SK-N-SH (cell line): ENCODE data around the gene SCG2.

Experiments used
- ELF1 ChIP-seq: IDR thresholded peaks from 2 replicates; pipeline ENCODE4 v1.4.0; 2012
- EP300 ChIP-seq, 2 experiments: IDR thresholded peaks; 2 replicates each; pipeline versions ENCODE4 v1.4.0 to v1.6.1; 2012; ENCODE audit warnings: borderline replicate concordance in 1 of 2, low read depth in 1 of 2, low read length in 1 of 2
- EZH2phosphoT487 ChIP-seq: fragments of 200-600 bp; sonication (generic); IDR thresholded peaks from 2 replicates; pipeline ENCODE4 v1.6.1; 2017; ENCODE audit warnings: low read depth, mixed run types, mild to moderate bottlenecking, antibody characterized with exemption, moderate library complexity, borderline replicate concordance
- FOXJ3 ChIP-seq: sonication (generic); formaldehyde crosslinking; IDR thresholded peaks from 2 replicates; pipeline ENCODE4 v1.5.1; 2020; ENCODE audit warnings: mild to moderate bottlenecking, missing genetic modification reagents
- FOXM1 ChIP-seq: IDR thresholded peaks from 2 replicates; pipeline ENCODE4 v1.4.0; 2012; ENCODE audit warnings: low read depth, mild to moderate bottlenecking
- MXI1 ChIP-seq: IDR thresholded peaks from 2 replicates; pipeline ENCODE4 v1.6.1; 2012; ENCODE audit warnings: mild to moderate bottlenecking, low read depth, low read length, improper control_type of control experiment
- POLR2AphosphoS5 ChIP-seq: IDR thresholded peaks from 2 replicates; pipeline ENCODE4 v1.6.1; 2012; ENCODE audit warnings: low read depth, low read length
- RAD21 ChIP-seq: IDR thresholded peaks from 2 replicates; pipeline ENCODE4 v1.6.1; 2012; ENCODE audit warnings: mild to moderate bottlenecking, low read length
- REST ChIP-seq: IDR thresholded peaks from 2 replicates; pipeline ENCODE4 v1.6.1; 2012; ENCODE audit warnings: mild to moderate bottlenecking, low read depth, low read length, moderate library complexity
- USF2 ChIP-seq: fragments of 150-350 bp; IDR thresholded peaks from 2 replicates; pipeline ENCODE4 v1.6.1; 2017; ENCODE audit warnings: antibody characterized with exemption, low read length, low read depth, borderline replicate concordance
- TF ChIP-seq, protein P1 (sequence below): fragments of 200-600 bp; sonication (generic); IDR thresholded peaks from 2 replicates; pipeline ENCODE4 v1.6.1; 2017; ENCODE audit warnings: antibody characterized with exemption, mild to moderate bottlenecking, moderate library complexity
- TF ChIP-seq, protein P2 (sequence below): IDR thresholded peaks from 2 replicates; pipeline ENCODE4; 2012

DNA sequence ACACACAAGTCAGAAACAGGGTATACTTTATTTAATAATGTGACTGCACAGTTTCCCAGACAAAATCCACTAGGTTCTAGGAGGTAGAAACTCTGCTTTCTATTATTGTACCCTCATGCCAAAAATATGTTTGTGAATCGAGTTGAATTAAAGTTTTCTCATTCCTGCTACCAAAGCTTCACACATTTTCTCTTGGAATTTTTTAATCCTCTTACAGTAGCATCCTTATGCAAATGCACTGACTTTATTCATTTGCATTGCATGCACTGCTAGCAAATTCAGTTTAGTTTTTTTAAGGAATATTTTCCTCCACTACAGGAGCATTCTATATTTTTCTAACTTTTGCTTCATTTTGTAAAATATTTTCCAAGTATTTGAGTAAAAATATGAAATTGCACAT lies 4.8 kb upstream of the SCG2 start:
- TF ChIP-seq, protein P1, sequence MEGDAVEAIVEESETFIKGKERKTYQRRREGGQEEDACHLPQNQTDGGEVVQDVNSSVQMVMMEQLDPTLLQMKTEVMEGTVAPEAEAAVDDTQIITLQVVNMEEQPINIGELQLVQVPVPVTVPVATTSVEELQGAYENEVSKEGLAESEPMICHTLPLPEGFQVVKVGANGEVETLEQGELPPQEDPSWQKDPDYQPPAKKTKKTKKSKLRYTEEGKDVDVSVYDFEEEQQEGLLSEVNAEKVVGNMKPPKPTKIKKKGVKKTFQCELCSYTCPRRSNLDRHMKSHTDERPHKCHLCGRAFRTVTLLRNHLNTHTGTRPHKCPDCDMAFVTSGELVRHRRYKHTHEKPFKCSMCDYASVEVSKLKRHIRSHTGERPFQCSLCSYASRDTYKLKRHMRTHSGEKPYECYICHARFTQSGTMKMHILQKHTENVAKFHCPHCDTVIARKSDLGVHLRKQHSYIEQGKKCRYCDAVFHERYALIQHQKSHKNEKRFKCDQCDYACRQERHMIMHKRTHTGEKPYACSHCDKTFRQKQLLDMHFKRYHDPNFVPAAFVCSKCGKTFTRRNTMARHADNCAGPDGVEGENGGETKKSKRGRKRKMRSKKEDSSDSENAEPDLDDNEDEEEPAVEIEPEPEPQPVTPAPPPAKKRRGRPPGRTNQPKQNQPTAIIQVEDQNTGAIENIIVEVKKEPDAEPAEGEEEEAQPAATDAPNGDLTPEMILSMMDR: no peak
- no peak for TF ChIP-seq EZH2phosphoT487
- TF ChIP-seq FOXJ3 (CRISPR knock-in tag): no peak
- no peak for TF ChIP-seq POLR2AphosphoS5
- no peak for TF ChIP-seq ELF1
- no peak for TF ChIP-seq FOXM1
- no peak for TF ChIP-seq REST
- TF ChIP-seq USF2: no peak
- TF ChIP-seq MXI1: no peak
- TF ChIP-seq RAD21: no peak
- TF ChIP-seq, protein P2, sequence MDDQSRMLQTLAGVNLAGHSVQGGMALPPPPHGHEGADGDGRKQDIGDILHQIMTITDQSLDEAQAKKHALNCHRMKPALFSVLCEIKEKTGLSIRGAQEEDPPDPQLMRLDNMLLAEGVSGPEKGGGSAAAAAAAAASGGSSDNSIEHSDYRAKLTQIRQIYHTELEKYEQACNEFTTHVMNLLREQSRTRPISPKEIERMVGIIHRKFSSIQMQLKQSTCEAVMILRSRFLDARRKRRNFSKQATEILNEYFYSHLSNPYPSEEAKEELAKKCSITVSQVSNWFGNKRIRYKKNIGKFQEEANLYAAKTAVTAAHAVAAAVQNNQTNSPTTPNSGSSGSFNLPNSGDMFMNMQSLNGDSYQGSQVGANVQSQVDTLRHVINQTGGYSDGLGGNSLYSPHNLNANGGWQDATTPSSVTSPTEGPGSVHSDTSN: no peak
- TF ChIP-seq EP300 (IDR thresholded peaks at IDR 0.05; ENCODE audit: borderline replicate concordance in 1 of 2, low read depth in 1 of 2, low read length in 1 of 2): no peak
